Measurements from ENCODE around the gene ARSB.

DNA sequence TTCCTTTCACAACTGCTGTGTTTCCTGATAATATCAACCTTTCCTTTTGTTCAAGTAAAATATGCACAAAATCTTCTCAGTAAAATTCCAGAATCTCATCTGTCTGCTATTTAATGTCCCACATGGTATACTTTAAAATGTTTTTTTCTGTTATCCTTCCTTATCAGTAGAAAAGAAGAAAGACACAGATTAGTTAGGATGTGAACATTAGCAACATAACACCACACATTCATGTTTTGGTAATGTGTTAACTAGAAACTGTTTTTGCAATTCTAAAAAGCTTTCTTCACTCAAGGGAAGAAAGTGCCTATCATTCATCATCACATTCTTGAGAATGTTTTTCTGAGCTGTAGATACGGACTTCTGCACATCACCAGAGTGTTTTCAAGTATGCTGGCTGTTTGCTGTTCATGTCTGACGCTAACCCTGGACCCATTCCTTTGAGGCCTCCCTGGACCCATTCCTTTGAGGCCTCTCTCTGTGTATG is 10.5 kb upstream of the ARSB start:
- TF ChIP-seq, protein P1, sequence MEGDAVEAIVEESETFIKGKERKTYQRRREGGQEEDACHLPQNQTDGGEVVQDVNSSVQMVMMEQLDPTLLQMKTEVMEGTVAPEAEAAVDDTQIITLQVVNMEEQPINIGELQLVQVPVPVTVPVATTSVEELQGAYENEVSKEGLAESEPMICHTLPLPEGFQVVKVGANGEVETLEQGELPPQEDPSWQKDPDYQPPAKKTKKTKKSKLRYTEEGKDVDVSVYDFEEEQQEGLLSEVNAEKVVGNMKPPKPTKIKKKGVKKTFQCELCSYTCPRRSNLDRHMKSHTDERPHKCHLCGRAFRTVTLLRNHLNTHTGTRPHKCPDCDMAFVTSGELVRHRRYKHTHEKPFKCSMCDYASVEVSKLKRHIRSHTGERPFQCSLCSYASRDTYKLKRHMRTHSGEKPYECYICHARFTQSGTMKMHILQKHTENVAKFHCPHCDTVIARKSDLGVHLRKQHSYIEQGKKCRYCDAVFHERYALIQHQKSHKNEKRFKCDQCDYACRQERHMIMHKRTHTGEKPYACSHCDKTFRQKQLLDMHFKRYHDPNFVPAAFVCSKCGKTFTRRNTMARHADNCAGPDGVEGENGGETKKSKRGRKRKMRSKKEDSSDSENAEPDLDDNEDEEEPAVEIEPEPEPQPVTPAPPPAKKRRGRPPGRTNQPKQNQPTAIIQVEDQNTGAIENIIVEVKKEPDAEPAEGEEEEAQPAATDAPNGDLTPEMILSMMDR (IDR thresholded peaks at IDR 0.05): no peak
- TF ChIP-seq POLR2A (IDR thresholded peaks at IDR 0.05): no peak
